Measurements from ENCODE around the gene CCL20.

DNA sequence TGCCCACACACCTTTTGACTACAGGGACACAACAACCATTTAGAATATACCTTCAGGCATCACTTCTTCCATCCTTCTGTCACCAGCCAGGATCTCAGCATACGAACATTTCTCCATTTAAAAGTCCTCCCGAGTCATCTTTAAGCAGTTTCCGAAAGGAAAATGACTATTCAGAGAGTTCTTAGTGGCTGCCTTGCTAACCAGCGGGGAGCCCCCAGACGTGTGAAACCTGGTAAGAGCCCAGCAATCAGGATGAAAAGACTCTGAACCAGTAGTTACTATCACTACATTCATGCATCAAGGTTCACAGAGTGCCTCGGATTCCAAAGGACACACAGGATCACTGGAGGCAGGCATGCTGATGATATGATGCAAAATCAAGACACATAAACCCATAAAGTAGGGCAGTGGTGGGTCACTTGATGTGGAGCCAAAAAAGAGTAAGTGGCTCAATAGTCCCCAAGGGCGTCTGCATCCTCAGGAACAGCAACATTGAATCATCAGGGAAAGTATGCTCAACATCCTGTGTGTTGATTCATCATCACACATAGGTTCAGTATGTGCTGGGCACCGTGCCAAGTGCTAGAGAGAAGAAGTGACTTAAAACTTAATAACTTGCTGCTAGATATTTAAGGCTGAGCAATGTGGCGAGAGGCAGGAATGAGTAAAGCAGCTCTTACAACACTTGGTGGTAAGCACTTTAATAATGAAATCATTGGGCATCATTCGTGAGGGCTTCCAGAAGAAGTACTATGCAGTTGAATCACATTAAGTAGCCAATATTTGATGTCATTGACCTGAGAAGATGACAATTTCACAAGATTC lies 4.4 kb downstream of the CCL20 start:
- TF ChIP-seq, protein P1, sequence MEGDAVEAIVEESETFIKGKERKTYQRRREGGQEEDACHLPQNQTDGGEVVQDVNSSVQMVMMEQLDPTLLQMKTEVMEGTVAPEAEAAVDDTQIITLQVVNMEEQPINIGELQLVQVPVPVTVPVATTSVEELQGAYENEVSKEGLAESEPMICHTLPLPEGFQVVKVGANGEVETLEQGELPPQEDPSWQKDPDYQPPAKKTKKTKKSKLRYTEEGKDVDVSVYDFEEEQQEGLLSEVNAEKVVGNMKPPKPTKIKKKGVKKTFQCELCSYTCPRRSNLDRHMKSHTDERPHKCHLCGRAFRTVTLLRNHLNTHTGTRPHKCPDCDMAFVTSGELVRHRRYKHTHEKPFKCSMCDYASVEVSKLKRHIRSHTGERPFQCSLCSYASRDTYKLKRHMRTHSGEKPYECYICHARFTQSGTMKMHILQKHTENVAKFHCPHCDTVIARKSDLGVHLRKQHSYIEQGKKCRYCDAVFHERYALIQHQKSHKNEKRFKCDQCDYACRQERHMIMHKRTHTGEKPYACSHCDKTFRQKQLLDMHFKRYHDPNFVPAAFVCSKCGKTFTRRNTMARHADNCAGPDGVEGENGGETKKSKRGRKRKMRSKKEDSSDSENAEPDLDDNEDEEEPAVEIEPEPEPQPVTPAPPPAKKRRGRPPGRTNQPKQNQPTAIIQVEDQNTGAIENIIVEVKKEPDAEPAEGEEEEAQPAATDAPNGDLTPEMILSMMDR (conservative IDR thresholded peaks at IDR 0.05; ENCODE audit: low read depth, low read length): no peak
- TF ChIP-seq EZH2 (IDR thresholded peaks at IDR 0.05; ENCODE audit: borderline replicate concordance, low read depth, low read length, poor library complexity, severe bottlenecking): no peak

Data from A673 (cell line).